Breast epithelium (tissue), 3 donors: ENCODE measurements around the gene PPP1R2B.

Source experiments
- CTCF ChIP-seq, 3 donors: fragments of 450-650 bp; IDR thresholded peaks; one replicate each; pipeline ENCODE4 v1.5.1; 2016 to 2017; ENCODE audit warnings: antibody characterized with exemption in 3 of 3, mild to moderate bottlenecking in 3 of 3, moderate library complexity in 3 of 3
- POLR2A ChIP-seq: fragments of 450-650 bp; IDR thresholded peaks from one replicate; pipeline ENCODE4 v1.6.1; 2016; ENCODE audit warnings: antibody characterized with exemption, mild to moderate bottlenecking, moderate library complexity
- POLR2AphosphoS5 ChIP-seq, 3 donors: sonication (generic); formaldehyde crosslinking; IDR thresholded peaks; one replicate each; pipeline ENCODE4 v1.6.1; 2017; ENCODE audit warnings: antibody characterized with exemption in 3 of 3

- TF ChIP-seq CTCF (IDR thresholded peaks at IDR 0.05) (no peak), POLR2A (no peak), POLR2AphosphoS5 (IDR thresholded peaks at IDR 0.05) (no peak)
Observed at GRCh38 chr5:156870498-156870839, 20.4 kb downstream of the PPP1R2B start.
